HEK293 (cell line): ENCODE data around the gene NIP7.

ENCODE experiments used
- CTCF ChIA-PET: fragments of 350-600 bp; formaldehyde crosslinking; extraction: SDS; loops from one replicate; lab custom pipeline; 2021; ENCODE audit warnings: antibody characterized with exemption; lab: Yijun Ruan, JAX
- POLR2A ChIA-PET: fragments of 300-600 bp; formaldehyde crosslinking; extraction: SDS; loops from one replicate; lab custom pipeline; 2020; ENCODE audit warnings: antibody characterized with exemption, inconsistent platforms; lab: Yijun Ruan, JAX
- H3K27ac ChIP-seq: fragments of 200-500 bp; sonication (Bioruptor generic); 2 replicates; pipeline ENCODE4 v1.5.1; 2014; ENCODE audit warnings: low read depth, low read length, control low read depth, inconsistent platforms; ENCODE audit errors: extremely low read depth
- H3K36me3 ChIP-seq, 2 experiments: fragments of 200-500 bp in 1 of 2; sonication (Bioruptor generic) in 1 of 2; 1 replicate in 1 of 2; 2 replicates in 1 of 2; pipeline ENCODE4 v1.5.1; 2014 to 2017; ENCODE audit warnings: inconsistent platforms in 2 of 2, low read length in 2 of 2; ENCODE audit not compliant: control insufficient read depth in 2 of 2, insufficient read depth in 1 of 2
- H3K4me1 ChIP-seq: fragments of 200-500 bp; sonication (Bioruptor generic); 2 replicates; pipeline ENCODE4 v1.5.1; 2014; ENCODE audit warnings: mild to moderate bottlenecking, low read length, inconsistent platforms; ENCODE audit not compliant: control insufficient read depth, insufficient read depth
- H3K4me3 ChIP-seq: 2 replicates; pipeline ENCODE4 v1.5.1; 2011; ENCODE audit warnings: low read depth, mild to moderate bottlenecking, control low read depth, low read length, moderate library complexity
- H3K9me3 ChIP-seq: fragments of 200-500 bp; sonication (Bioruptor generic); 2 replicates; pipeline ENCODE4 v1.5.1; 2014; ENCODE audit warnings: low read depth, low read length, inconsistent platforms; ENCODE audit not compliant: control insufficient read depth, insufficient read depth
- ELK4 ChIP-seq: IDR thresholded peaks from 2 replicates; pipeline ENCODE4 v1.6.1; 2011; ENCODE audit warnings: mild to moderate bottlenecking, low read depth, low read length, borderline replicate concordance
- KLF10 ChIP-seq: fragments of 450-650 bp; IDR thresholded peaks from 2 replicates; pipeline ENCODE4 v1.5.1; 2018; ENCODE audit warnings: missing biosample characterization, mild to moderate bottlenecking, missing genetic modification characterization
- OSR2 ChIP-seq: fragments of 450-650 bp; formaldehyde crosslinking; IDR thresholded peaks from 2 replicates; pipeline ENCODE4 v1.5.1; 2016; ENCODE audit warnings: missing biosample characterization, missing genetic modification characterization
- PRDM10 ChIP-seq: fragments of 450-650 bp; formaldehyde crosslinking; IDR thresholded peaks from 2 replicates; pipeline ENCODE4 v1.5.1; 2016; ENCODE audit warnings: missing biosample characterization, missing genetic modification characterization
- TRIM28 ChIP-seq: IDR thresholded peaks from 2 replicates; pipeline ENCODE4 v1.6.1; 2011; ENCODE audit warnings: low read length, control low read depth, borderline replicate concordance
- YY2 ChIP-seq: fragments of 450-650 bp; formaldehyde crosslinking; IDR thresholded peaks from 2 replicates; pipeline ENCODE4 v1.5.1; 2016; ENCODE audit warnings: missing biosample characterization, missing genetic modification characterization
- ZBTB11 ChIP-seq: fragments of 450-650 bp; formaldehyde crosslinking; conservative IDR thresholded peaks from 2 replicates; pipeline ENCODE4 v1.5.1; 2016; ENCODE audit warnings: low read depth, missing biosample characterization, missing genetic modification characterization
- ZBTB44 ChIP-seq: fragments of 450-650 bp; IDR thresholded peaks from 2 replicates; pipeline ENCODE4 v1.5.1; 2018; ENCODE audit warnings: missing biosample characterization, mild to moderate bottlenecking, missing genetic modification characterization
- ZNF133 ChIP-seq: fragments of 450-650 bp; formaldehyde crosslinking; IDR thresholded peaks from 2 replicates; pipeline ENCODE4 v1.5.1; 2016; ENCODE audit warnings: missing biosample characterization, missing genetic modification characterization
- ZNF148 ChIP-seq: fragments of 450-650 bp; formaldehyde crosslinking; IDR thresholded peaks from 2 replicates; pipeline ENCODE4 v1.5.0; 2017; ENCODE audit warnings: missing biosample characterization, missing genetic modification characterization, borderline replicate concordance
- ZNF2 ChIP-seq: fragments of 450-650 bp; formaldehyde crosslinking; IDR thresholded peaks from 2 replicates; pipeline ENCODE4 v1.5.1; 2016; ENCODE audit warnings: missing biosample characterization, missing genetic modification characterization
- ZNF202 ChIP-seq: fragments of 450-650 bp; formaldehyde crosslinking; IDR thresholded peaks from 2 replicates; pipeline ENCODE4 v1.5.1; 2016; ENCODE audit warnings: missing biosample characterization, missing genetic modification characterization, borderline replicate concordance
- ZNF280C ChIP-seq: fragments of 450-650 bp; formaldehyde crosslinking; IDR thresholded peaks from 2 replicates; pipeline ENCODE4 v1.5.1; 2016; ENCODE audit warnings: missing biosample characterization, missing genetic modification characterization
- ZNF292 ChIP-seq: fragments of 450-650 bp; formaldehyde crosslinking; IDR thresholded peaks from 2 replicates; pipeline ENCODE4 v1.5.1; 2016; ENCODE audit warnings: low read depth, missing biosample characterization, missing genetic modification characterization, borderline replicate concordance
- ZNF549 ChIP-seq: fragments of 450-650 bp; IDR thresholded peaks from 2 replicates; pipeline ENCODE4 v1.5.1; 2018; ENCODE audit warnings: missing biosample characterization, missing genetic modification characterization, mild to moderate bottlenecking, inconsistent platforms, moderate library complexity
- ZNF558 ChIP-seq: fragments of 450-650 bp; formaldehyde crosslinking; IDR thresholded peaks from 2 replicates; pipeline ENCODE4 v1.5.1; 2016; ENCODE audit warnings: missing biosample characterization, missing genetic modification characterization
- ZNF621 ChIP-seq: fragments of 450-650 bp; formaldehyde crosslinking; IDR thresholded peaks from 2 replicates; pipeline ENCODE4 v1.5.1; 2017; ENCODE audit warnings: missing biosample characterization, missing genetic modification characterization
- ZNF768 ChIP-seq: fragments of 450-650 bp; formaldehyde crosslinking; IDR thresholded peaks from 2 replicates; pipeline ENCODE4 v1.5.1; 2018; ENCODE audit warnings: missing biosample characterization, mild to moderate bottlenecking, missing genetic modification characterization
- ZSCAN30 ChIP-seq: fragments of 450-650 bp; IDR thresholded peaks from 2 replicates; pipeline ENCODE4 v1.5.1; 2018; ENCODE audit warnings: missing biosample characterization, mild to moderate bottlenecking, missing genetic modification characterization, moderate library complexity
- ZSCAN4 ChIP-seq: fragments of 450-650 bp; formaldehyde crosslinking; IDR thresholded peaks from 2 replicates; pipeline ENCODE4 v1.5.1; 2017; ENCODE audit warnings: missing biosample characterization, missing genetic modification characterization

The NIP7 gene

GRCh38 chr16:69325784-69326171 is 13.8 kb upstream of the NIP7 start:
- H3K4me3 ChIP-seq: no peak overlapping the region
- H3K27ac ChIP-seq: peak overlapping the region; percentile 38; the same call in 1 of the 2 replicates
- peaks cover 25 to 84% of the 10 kb centered on the region in 2 experiments; a peak in 2 of 3 replicates for H3K36me3 ChIP-seq
- TF ChIP-seq PRDM10 (tag by site-specific recombination): no peak
- no peak for TF ChIP-seq ZSCAN4 (tag by site-specific recombination)
- TF ChIP-seq ZNF133 (tag by site-specific recombination): no peak
- no peak for TF ChIP-seq KLF10
- TF ChIP-seq ZNF280C: no peak
- TF ChIP-seq ZBTB44 (tag by site-specific recombination): no peak
- TF ChIP-seq ZNF148 (tag by site-specific recombination): no peak
- TF ChIP-seq ZNF768 (tag by site-specific recombination): no peak
- no peak for TF ChIP-seq ELK4
- TF ChIP-seq YY2 (tag by site-specific recombination): no peak
- TF ChIP-seq ZNF549 (tag by site-specific recombination): no peak
- TF ChIP-seq ZBTB11 (tag by site-specific recombination): no peak
- no peak for TF ChIP-seq ZNF558 (tag by site-specific recombination)
- TF ChIP-seq TRIM28: no peak
- no peak for TF ChIP-seq ZNF621 (tag by site-specific recombination)
- no peak for TF ChIP-seq ZNF202 (tag by site-specific recombination)
- TF ChIP-seq ZNF2 (tag by site-specific recombination): no peak
- TF ChIP-seq OSR2 (tag by site-specific recombination): no peak
- no peak for TF ChIP-seq ZNF292 (tag by site-specific recombination)
- TF ChIP-seq ZSCAN30 (tag by site-specific recombination): no peak
- CTCF ChIA-PET: no interaction called here
- H3K4me1 ChIP-seq: peaks cover 8% of the 10 kb centered on the region
- POLR2A ChIA-PET: no interaction called here
- H3K9me3 ChIP-seq: no peaks in the 10 kb centered on the region
